SK-N-SH (cell line): ENCODE measurements around the gene STARD13. TPM values are rescaled to one million over a fixed set of nuclear protein-coding genes. Genes with fewer than 3 reads are reported as not detected.

Experiments
- CTCF ChIA-PET: fragments of 300-600, 350-600 bp; formaldehyde crosslinking; extraction: SDS; loops from one replicate; lab custom pipeline; 2021; lab: Yijun Ruan, JAX
- POLR2A ChIA-PET: fragments of 350-600 bp; sonication (Branson Sonifier 250); formaldehyde crosslinking; extraction: SDS; loops from one replicate; lab custom pipeline; 2020; ENCODE audit warnings: antibody characterized with exemption, inconsistent platforms; lab: Yijun Ruan, JAX
- DNase-seq: peaks from one replicate; pipeline ENCODE4 v3.0.0; 2012
- H2AFZ ChIP-seq: fragments of 200-600 bp; sonication (generic); 2 replicates; pipeline ENCODE4 v1.8.1; 2016; ENCODE audit warnings: antibody characterized with exemption, mild to moderate bottlenecking, low read depth
- H3F3A ChIP-seq: fragments of 200-600 bp; sonication (generic); replicated peaks from 2 replicates; pipeline ENCODE3; 2016; ENCODE audit warnings: antibody characterized with exemption, mild to moderate bottlenecking; ENCODE audit not compliant: insufficient read depth
- H3K27ac ChIP-seq, 2 experiments: fragments of 200-500 bp in 1 of 2; fragments of 200-600 bp in 1 of 2; sonication (Bioruptor generic) in 1 of 2; sonication (generic), shearing (Covaris generic) in 1 of 2; 2 replicates each; pipeline versions ENCODE4 v1.5.1 to v1.6.1; 2014 to 2016; ENCODE audit warnings: low read depth in 2 of 2, inconsistent platforms in 1 of 2, low read length in 1 of 2, mild to moderate bottlenecking in 1 of 2, mixed read lengths in 1 of 2
- H3K27me3 ChIP-seq: fragments of 200-600 bp; sonication (generic), shearing (Covaris generic); 2 replicates; pipeline ENCODE4 v1.6.1; 2016; ENCODE audit warnings: mixed run types; ENCODE audit not compliant: insufficient read depth
- H3K36me3 ChIP-seq, 2 experiments: fragments of 200-500 bp in 1 of 2; fragments of 200-600 bp in 1 of 2; sonication (Bioruptor generic) in 1 of 2; sonication (generic) in 1 of 2; replicated peaks in 1 of 2; 2 replicates each; pipeline versions ENCODE3 to v1.5.1; 2014 to 2016; ENCODE audit warnings: low read length in 1 of 2, mild to moderate bottlenecking in 1 of 2; ENCODE audit not compliant: insufficient read depth in 2 of 2, control insufficient read depth in 1 of 2
- H3K4me1 ChIP-seq, 2 experiments: fragments of 200-500 bp in 1 of 2; fragments of 200-600 bp in 1 of 2; sonication (Bioruptor generic) in 1 of 2; sonication (generic), shearing (Covaris generic) in 1 of 2; 2 replicates each; pipeline versions ENCODE4 v1.5.1 to v1.6.1; 2014 to 2016; ENCODE audit warnings: low read depth in 1 of 2, low read length in 1 of 2, mixed run types in 1 of 2; ENCODE audit not compliant: insufficient read depth in 2 of 2, control insufficient read depth in 1 of 2
- H3K4me2 ChIP-seq: fragments of 200-600 bp; sonication (generic), shearing (Covaris generic); 2 replicates; pipeline ENCODE4 v1.6.1; 2017; ENCODE audit warnings: mixed run types
- H3K4me3 ChIP-seq, 2 experiments: fragments of 200-500 bp in 1 of 2; fragments of 200-600 bp in 1 of 2; sonication (Bioruptor generic) in 1 of 2; sonication (generic), shearing (Covaris generic) in 1 of 2; 2 replicates each; pipeline versions ENCODE4 v1.5.1 to v1.8.1; 2014 to 2016; ENCODE audit warnings: low read depth in 2 of 2, inconsistent platforms in 1 of 2, low read length in 1 of 2, mild to moderate bottlenecking in 1 of 2, mixed read lengths in 1 of 2, moderate library complexity in 1 of 2
- H3K79me2 ChIP-seq: fragments of 200-600 bp; sonication (generic); 2 replicates; pipeline ENCODE4 v1.8.1; 2017; ENCODE audit warnings: mild to moderate bottlenecking; ENCODE audit not compliant: insufficient read depth
- H3K9ac ChIP-seq: fragments of 200-600 bp; sonication (generic); 2 replicates; pipeline ENCODE4 v1.6.1; 2017; ENCODE audit warnings: mixed run types
- H3K9me2 ChIP-seq: fragments of 200-600 bp; sonication (generic); 2 replicates; pipeline ENCODE4 v1.6.1; 2017; ENCODE audit warnings: mixed run types
- H3K9me3 ChIP-seq: fragments of 200-600 bp; sonication (generic); 2 replicates; pipeline ENCODE4 v1.6.1; 2017; ENCODE audit warnings: mixed run types, mild to moderate bottlenecking, moderate library complexity
- H4K20me1 ChIP-seq: fragments of 200-600 bp; sonication (generic); 2 replicates; pipeline ENCODE4 v1.6.1; 2017; ENCODE audit warnings: mild to moderate bottlenecking, mixed run types; ENCODE audit not compliant: insufficient read depth
- ELF1 ChIP-seq: IDR thresholded peaks from 2 replicates; pipeline ENCODE4 v1.4.0; 2012
- EZH2phosphoT487 ChIP-seq: fragments of 200-600 bp; sonication (generic); IDR thresholded peaks from 2 replicates; pipeline ENCODE4 v1.6.1; 2017; ENCODE audit warnings: low read depth, mixed run types, mild to moderate bottlenecking, antibody characterized with exemption, moderate library complexity, borderline replicate concordance
- FOXJ3 ChIP-seq: sonication (generic); formaldehyde crosslinking; IDR thresholded peaks from 2 replicates; pipeline ENCODE4 v1.5.1; 2020; ENCODE audit warnings: mild to moderate bottlenecking, missing genetic modification reagents
- FOXM1 ChIP-seq: IDR thresholded peaks from 2 replicates; pipeline ENCODE4 v1.4.0; 2012; ENCODE audit warnings: low read depth, mild to moderate bottlenecking
- GABPA ChIP-seq: IDR thresholded peaks from 2 replicates; pipeline ENCODE4 v1.4.0; 2012; ENCODE audit warnings: low read depth, mild to moderate bottlenecking
- GATA2 ChIP-seq: sonication (generic); formaldehyde crosslinking; IDR thresholded peaks from 2 replicates; pipeline ENCODE4 v1.5.0; 2020; ENCODE audit warnings: mild to moderate bottlenecking, missing genetic modification reagents
- JUND ChIP-seq: IDR thresholded peaks from 2 replicates; pipeline ENCODE4 v1.4.0; 2012
- MAX ChIP-seq: IDR thresholded peaks from 2 replicates; pipeline ENCODE4 v1.4.0; 2012; ENCODE audit warnings: low read depth
- NFIC ChIP-seq: IDR thresholded peaks from 2 replicates; pipeline ENCODE4 v1.4.0; 2012; ENCODE audit warnings: borderline replicate concordance
- NRF1 ChIP-seq: IDR thresholded peaks from 2 replicates; pipeline ENCODE4 v1.6.1; 2012; ENCODE audit warnings: low read depth, mild to moderate bottlenecking, low read length
- POLR2AphosphoS5 ChIP-seq: IDR thresholded peaks from 2 replicates; pipeline ENCODE4 v1.6.1; 2012; ENCODE audit warnings: low read depth, low read length
- REST ChIP-seq: IDR thresholded peaks from 2 replicates; pipeline ENCODE4 v1.6.1; 2012; ENCODE audit warnings: mild to moderate bottlenecking, low read depth, low read length, moderate library complexity
- RFX5 ChIP-seq: IDR thresholded peaks from 2 replicates; pipeline ENCODE4 v1.6.1; 2012; ENCODE audit warnings: mild to moderate bottlenecking, improper control_type of control experiment, low read length
- SIN3A ChIP-seq: IDR thresholded peaks from 2 replicates; pipeline ENCODE4 v1.6.1; 2012; ENCODE audit warnings: low read depth, mild to moderate bottlenecking, low read length, moderate library complexity, borderline replicate concordance
- TAF1 ChIP-seq: IDR thresholded peaks from 2 replicates; pipeline ENCODE4 v1.6.1; 2012; ENCODE audit warnings: low read depth, mild to moderate bottlenecking, low read length, moderate library complexity, borderline replicate concordance
- USF2 ChIP-seq: fragments of 150-350 bp; IDR thresholded peaks from 2 replicates; pipeline ENCODE4 v1.6.1; 2017; ENCODE audit warnings: antibody characterized with exemption, low read length, low read depth, borderline replicate concordance
- WGBS: methylation state at CpG from one replicate; pipeline ENCODE4 v1.1.6; 2017; ENCODE audit warnings: low lambda C conversion rate; 5-methylcytosine and 5-hydroxymethylcytosine counted together
- polyA plus RNA-seq, 3 experiments: library from polyadenylated mRNA; depleted of rRNA; stranded (reverse); fragments of >200 nt; gene quantifications; 2 replicates each; pipeline ENCODE4 v1.2.3, GENCODE V29; 2012
- TF ChIP-seq, protein P1 (sequence below): IDR thresholded peaks from 2 replicates; pipeline ENCODE4 v1.4.0; 2012; ENCODE audit warnings: low read depth, borderline replicate concordance
- TF ChIP-seq, protein P2 (sequence below): IDR thresholded peaks from 2 replicates; pipeline ENCODE4 v1.4.0; 2012; ENCODE audit warnings: low read depth, borderline replicate concordance
- TF ChIP-seq, protein P3 (sequence below): IDR thresholded peaks from 2 replicates; pipeline ENCODE4; 2012
- TF ChIP-seq, protein P4 (sequence below): fragments of 150-350 bp; IDR thresholded peaks from 2 replicates; pipeline ENCODE4 v1.6.1; 2016; ENCODE audit warnings: mild to moderate bottlenecking, low read depth, low read length

STARD13 gene
- polyA plus RNA-seq, 1 of the 3 experiments (the other 2 are of a cell fraction) = 5.7 TPM

DNA sequence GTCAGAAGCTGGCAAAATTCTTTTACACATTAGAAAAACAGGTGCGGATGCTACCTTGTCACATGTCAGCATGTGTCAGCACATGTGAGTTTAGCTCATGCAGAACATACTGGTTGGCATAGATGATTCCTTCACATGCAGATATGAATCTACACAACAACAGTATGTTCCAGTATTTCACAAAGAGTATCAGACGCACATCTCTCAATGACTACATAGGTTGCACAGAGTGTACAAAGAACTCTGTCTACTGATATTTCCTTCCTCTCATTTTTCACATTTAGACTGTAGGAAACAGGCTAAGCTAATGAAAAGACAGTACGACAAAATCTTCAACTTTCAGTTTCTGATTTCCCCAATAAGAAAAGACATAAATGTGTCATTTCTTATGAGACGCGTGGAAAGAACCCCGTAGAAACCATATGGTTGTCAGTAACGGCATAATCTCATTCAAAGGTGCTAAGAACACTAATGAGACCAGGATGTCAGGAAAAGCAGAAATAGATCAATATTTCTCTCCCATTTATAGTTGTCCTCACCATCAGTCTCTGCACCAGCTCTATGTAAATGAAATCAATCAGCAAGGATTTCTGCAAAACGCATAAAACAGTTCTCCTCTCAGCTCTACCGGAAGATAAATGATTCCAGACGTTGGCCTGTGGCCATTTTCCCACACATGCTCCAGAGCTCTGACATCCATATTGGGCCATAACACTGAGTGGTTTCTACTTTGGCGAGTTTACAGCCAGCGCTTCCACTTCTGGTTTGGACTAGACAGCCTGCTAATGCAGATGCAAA, 81.2 kb downstream of the STARD13 start:
- Histone ChIP-seq H3F3A (peaks cover 13% of the 10 kb centered on the region), H3K9me3 (no peaks in the 10 kb centered on the region), H4K20me1 (no peaks in the 10 kb centered on the region), H3K4me2 (peak overlapping the region; percentile 81), H3K9ac (peak overlapping the region; percentile 66; the same call in 1 of the 2 replicates), H3K4me3 (peak overlapping the region; percentile 51 to 56), H2AFZ (peak overlapping the region; percentile 12; the same call in 1 of the 2 replicates), H3K9me2 (no peaks in the 10 kb centered on the region), H3K79me2 (peaks cover 89% of the 10 kb centered on the region), H3K27me3 (no peaks in the 10 kb centered on the region), H3K4me1 (peaks cover 31 to 44% of the 10 kb centered on the region in 2 experiments), H3K27ac (peak overlapping the region; percentile 94 to 99), H3K36me3 (no peaks in the 10 kb centered on the region)
- DNase-seq = peak; percentile 63
- ChIA-PET CTCF (interaction anchor here (0.6 to 1.5 kb wide), 6 partner anchors 10 to 554 kb away, joined by 3 to 4 read pairs (median 3); no protein-coding TSS in a partner anchor), POLR2A (interaction anchor here (1.0 to 2.4 kb wide), 3 partner anchors 10 to 16 kb away, joined by 3 to 9 read pairs (median 7); no protein-coding TSS in a partner anchor)
- 19% methylated on average over 12 of the region's 12 CpGs for WGBS
- TF ChIP-seq FOXM1 (no peak), RFX5 (no peak), FOXJ3 (CRISPR knock-in tag) (no peak), MAX (peak; percentile 75), TAF1 (no peak), ELF1 (no peak), JUND (peak; percentile 26; the same call in 1 of the 2 replicates), NFIC (peak; percentile 81), NRF1 (no peak), REST (no peak), EZH2phosphoT487 (no peak), SIN3A (0 out of 2 replicates have a peak, but pooled peaks have one; percentile 52), POLR2AphosphoS5 (peak; percentile 71; the same call in 1 of the 2 replicates), GABPA (no peak), USF2 (no peak), GATA2 (CRISPR knock-in tag) (peak; percentile 73)
- TF ChIP-seq, protein P1, sequence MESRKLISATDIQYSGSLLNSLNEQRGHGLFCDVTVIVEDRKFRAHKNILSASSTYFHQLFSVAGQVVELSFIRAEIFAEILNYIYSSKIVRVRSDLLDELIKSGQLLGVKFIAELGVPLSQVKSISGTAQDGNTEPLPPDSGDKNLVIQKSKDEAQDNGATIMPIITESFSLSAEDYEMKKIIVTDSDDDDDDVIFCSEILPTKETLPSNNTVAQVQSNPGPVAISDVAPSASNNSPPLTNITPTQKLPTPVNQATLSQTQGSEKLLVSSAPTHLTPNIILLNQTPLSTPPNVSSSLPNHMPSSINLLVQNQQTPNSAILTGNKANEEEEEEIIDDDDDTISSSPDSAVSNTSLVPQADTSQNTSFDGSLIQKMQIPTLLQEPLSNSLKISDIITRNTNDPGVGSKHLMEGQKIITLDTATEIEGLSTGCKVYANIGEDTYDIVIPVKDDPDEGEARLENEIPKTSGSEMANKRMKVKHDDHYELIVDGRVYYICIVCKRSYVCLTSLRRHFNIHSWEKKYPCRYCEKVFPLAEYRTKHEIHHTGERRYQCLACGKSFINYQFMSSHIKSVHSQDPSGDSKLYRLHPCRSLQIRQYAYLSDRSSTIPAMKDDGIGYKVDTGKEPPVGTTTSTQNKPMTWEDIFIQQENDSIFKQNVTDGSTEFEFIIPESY = no peak
- TF ChIP-seq, protein P2, sequence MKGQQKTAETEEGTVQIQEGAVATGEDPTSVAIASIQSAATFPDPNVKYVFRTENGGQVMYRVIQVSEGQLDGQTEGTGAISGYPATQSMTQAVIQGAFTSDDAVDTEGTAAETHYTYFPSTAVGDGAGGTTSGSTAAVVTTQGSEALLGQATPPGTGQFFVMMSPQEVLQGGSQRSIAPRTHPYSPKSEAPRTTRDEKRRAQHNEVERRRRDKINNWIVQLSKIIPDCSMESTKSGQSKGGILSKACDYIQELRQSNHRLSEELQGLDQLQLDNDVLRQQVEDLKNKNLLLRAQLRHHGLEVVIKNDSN = no peak
- TF ChIP-seq, protein P3, sequence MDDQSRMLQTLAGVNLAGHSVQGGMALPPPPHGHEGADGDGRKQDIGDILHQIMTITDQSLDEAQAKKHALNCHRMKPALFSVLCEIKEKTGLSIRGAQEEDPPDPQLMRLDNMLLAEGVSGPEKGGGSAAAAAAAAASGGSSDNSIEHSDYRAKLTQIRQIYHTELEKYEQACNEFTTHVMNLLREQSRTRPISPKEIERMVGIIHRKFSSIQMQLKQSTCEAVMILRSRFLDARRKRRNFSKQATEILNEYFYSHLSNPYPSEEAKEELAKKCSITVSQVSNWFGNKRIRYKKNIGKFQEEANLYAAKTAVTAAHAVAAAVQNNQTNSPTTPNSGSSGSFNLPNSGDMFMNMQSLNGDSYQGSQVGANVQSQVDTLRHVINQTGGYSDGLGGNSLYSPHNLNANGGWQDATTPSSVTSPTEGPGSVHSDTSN = peak; percentile 63; the same call in 1 of the 2 replicates
- TF ChIP-seq, protein P4, sequence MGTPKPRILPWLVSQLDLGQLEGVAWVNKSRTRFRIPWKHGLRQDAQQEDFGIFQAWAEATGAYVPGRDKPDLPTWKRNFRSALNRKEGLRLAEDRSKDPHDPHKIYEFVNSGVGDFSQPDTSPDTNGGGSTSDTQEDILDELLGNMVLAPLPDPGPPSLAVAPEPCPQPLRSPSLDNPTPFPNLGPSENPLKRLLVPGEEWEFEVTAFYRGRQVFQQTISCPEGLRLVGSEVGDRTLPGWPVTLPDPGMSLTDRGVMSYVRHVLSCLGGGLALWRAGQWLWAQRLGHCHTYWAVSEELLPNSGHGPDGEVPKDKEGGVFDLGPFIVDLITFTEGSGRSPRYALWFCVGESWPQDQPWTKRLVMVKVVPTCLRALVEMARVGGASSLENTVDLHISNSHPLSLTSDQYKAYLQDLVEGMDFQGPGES = no peak
